Bronchial epithelial cell (primary cell): ENCODE results near the gene TIMM50. TPM values are rescaled to one million over a fixed set of nuclear protein-coding genes. Genes with fewer than 3 reads are reported as not detected.

Experiments used
- DNase-seq: peaks from one replicate; pipeline ENCODE4 v3.0.0-alpha.2; 2010; ENCODE audit warnings: low read depth
- FAIRE-seq: peaks from 2 replicates; lab custom pipeline; 2011; peaks lifted over from hg19 to GRCh38; lab: Jason Lieb, UNC
- H3K27me3 ChIP-seq: 2 replicates; pipeline ENCODE4 v1.5.1; 2011; ENCODE audit warnings: low read length; ENCODE audit not compliant: control insufficient read depth, insufficient read depth
- H3K36me3 ChIP-seq: 2 replicates; pipeline ENCODE4 v1.5.1; 2011; ENCODE audit warnings: low read length; ENCODE audit not compliant: control insufficient read depth, insufficient read depth
- H3K4me3 ChIP-seq: 2 replicates; pipeline ENCODE4 v1.5.1; 2011; ENCODE audit warnings: mild to moderate bottlenecking, low read depth, low read length, control low read depth
- total RNA-seq: library from RNA; depleted of rRNA; stranded (reverse); fragments of >200 nt; gene quantifications from 2 replicates; pipeline ENCODE4 v1.2.1, GENCODE V29; 2014
- TF ChIP-seq, protein P1 (sequence below): IDR thresholded peaks from 2 replicates; pipeline ENCODE4 v1.5.1; 2011; ENCODE audit warnings: mild to moderate bottlenecking, moderate library complexity, low read length, control low read depth, inconsistent platforms; ENCODE audit not compliant: insufficient read depth, severe bottlenecking

Gene TIMM50
- total RNA-seq, 1 donor from 2014 or later, result 84.2 TPM

DNA sequence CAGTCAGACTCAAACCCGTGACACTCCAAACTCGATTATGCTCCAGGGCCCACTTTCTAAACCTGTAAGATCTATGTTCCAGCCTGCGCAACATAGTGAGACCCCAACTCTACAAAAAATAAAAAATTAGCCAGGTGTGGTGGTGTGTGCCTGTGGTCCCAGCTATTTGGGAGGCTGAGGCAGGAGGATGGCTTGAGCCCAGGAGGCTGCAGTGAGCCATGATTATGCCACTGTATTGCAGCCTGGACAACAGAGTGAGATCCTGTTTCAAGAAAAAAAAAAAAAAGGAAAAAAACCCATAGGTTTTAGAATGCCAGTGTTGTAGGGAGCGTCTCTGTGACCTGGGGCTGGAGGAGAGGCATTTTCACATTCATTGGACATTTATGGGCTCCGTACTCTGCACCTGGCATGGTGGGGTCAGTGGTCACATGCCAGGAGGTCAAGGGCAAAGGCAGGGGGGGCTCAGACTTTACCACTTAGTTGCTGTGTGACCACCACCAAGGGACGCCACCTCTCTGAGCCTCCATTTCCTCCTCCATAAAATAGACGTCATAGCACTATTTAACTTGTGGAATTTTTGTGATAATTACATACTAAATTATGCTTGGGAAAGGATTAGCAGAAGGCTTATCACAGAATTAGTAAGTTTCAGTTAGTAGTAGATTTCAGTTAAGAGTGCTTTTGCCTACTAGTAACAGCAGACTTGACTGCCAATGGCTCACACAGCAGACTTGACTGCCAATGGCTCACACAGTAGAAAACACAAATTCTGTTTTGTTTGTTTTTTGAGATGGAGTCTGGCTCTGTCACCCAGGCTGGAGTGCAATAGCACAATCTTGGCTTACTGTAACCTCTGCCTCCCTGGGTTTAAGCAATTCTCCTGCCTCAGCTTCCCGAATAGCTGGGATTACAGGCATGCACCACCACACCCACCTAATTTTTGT lies 40.2 kb downstream of the TIMM50 start:
- H3K27me3 ChIP-seq, result peaks cover 8% of the 10 kb centered on the region
- FAIRE-seq, result no peak
- H3K36me3 ChIP-seq, result no peaks in the 10 kb centered on the region
- DNase-seq, result no peak
- TF ChIP-seq, protein P1, sequence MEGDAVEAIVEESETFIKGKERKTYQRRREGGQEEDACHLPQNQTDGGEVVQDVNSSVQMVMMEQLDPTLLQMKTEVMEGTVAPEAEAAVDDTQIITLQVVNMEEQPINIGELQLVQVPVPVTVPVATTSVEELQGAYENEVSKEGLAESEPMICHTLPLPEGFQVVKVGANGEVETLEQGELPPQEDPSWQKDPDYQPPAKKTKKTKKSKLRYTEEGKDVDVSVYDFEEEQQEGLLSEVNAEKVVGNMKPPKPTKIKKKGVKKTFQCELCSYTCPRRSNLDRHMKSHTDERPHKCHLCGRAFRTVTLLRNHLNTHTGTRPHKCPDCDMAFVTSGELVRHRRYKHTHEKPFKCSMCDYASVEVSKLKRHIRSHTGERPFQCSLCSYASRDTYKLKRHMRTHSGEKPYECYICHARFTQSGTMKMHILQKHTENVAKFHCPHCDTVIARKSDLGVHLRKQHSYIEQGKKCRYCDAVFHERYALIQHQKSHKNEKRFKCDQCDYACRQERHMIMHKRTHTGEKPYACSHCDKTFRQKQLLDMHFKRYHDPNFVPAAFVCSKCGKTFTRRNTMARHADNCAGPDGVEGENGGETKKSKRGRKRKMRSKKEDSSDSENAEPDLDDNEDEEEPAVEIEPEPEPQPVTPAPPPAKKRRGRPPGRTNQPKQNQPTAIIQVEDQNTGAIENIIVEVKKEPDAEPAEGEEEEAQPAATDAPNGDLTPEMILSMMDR, result no peak
- H3K4me3 ChIP-seq, result no peak overlapping the region

DNA sequence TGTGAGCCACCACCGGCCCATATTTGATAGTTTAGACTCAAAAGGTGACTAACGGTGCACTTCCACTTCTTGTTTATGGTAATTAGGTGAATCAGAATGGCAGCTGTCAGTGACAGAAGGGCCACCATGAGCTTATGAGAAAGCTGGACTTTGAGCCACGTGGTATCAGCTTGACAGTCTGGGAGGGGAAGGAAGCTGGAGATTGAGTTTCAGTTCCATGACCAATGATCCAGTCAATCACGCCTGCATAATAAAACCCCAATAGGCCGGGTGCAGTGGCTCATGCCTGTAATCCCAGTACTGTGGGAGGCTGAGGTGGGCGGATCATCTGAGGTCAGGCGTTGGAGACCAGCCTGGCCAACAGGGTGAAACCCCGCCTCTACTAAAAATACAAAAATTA lies 43.9 kb downstream of the TIMM50 start:
- Histone ChIP-seq H3K36me3 (no peaks in the 10 kb centered on the region), H3K27me3 (no peaks in the 10 kb centered on the region), H3K4me3 (no peak overlapping the region)
- TF ChIP-seq, protein P1, result no peak
- DNase-seq (no peak), FAIRE-seq (no peak)

DNA sequence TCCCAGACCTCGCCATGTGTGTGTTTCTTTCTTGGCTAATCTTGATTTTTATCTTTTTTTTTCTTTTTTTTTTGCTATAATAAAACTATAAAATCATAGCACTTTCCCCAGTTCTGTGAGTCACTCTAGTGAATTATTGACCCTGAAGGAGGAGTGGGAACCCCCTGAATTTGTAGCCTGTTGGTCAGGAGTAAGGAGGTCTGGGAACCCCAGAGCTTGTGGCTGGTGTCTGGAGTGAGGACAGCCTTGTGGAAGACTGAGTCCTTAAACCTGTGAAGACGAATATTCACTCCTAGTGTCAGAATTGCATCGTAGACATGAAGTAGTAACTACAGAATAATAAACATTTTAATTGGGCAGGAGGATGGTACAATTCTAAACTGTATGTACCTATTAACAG lies 44.6 kb downstream of the TIMM50 start:
- Histone ChIP-seq H3K27me3 (no peaks in the 10 kb centered on the region), H3K4me3 (no peak overlapping the region), H3K36me3 (no peaks in the 10 kb centered on the region)
- DNase-seq, result no peak
- no peak for FAIRE-seq
- TF ChIP-seq, protein P1, result no peak

DNA sequence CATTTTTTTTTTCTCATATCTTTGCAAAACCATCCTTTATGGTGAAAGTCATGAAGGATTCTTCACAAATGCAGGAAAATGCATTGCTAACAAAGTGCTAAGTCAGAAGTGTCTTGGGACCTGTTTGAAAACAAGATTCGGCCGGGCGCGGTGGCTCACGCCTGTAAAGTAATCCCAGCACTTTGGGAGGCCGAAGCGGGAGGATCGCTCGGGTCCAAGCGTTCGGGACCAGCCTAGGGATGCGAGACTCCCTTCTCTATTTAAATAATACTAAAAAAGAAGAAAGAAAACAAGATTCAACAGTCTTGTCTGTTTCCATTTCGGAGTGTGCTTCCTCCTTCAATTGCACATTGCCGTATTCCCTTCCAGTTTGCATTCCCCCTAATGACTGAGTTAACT lies 51.2 kb downstream of the TIMM50 start:
- peak overlapping the region; percentile 78 for H3K4me3 ChIP-seq
- DNase-seq (peak; percentile 6), FAIRE-seq (no peak)
- H3K27me3 ChIP-seq, result no peaks in the 10 kb centered on the region
- no peaks in the 10 kb centered on the region for H3K36me3 ChIP-seq
- TF ChIP-seq, protein P1, result no peak

DNA sequence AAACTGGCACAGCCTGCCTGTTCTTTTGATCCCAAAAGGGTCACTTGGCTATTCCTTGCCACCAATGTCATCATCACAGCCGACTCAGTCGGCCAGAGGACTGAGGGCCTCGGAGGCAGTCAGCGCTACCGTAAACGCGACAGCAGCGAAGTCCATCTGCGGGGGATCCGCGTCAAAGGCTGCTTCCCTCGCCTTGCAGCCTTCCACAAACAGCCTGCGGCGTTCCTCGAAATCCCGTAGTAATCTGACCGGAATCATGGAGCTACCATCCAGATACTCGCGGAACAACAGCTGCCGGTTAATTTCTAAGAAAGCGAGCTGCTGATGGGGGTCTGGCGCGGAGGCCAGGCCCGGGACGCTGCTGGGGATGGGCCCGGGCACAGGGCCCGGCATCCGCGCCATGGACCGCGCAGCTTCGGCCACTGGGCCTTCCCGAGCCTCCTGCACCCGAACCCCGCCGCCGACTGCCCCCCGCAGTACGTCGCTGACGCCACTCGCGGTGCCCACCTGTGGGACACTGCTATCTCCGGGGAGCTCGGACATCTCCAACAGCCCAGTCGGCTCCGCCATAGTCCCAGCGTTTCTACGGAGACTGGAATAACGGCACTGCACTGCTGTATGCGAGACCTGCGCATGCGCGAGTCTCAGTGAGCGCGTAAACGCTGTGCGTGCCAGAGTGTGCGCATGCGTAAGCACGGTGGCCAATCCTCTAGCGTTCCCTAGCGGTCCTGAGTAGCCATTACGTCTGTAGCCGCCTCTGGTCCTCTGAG lies 51.8 kb downstream of the TIMM50 start, which contains the start of gene EID2B:
Gene EID2B, minus strand, starts transcription at position 620 of the 770 bp plus-strand sequence. Its CDS starts 50 bp downstream, at position 570.
- TF ChIP-seq, protein P1, result peak; percentile 96
- Histone ChIP-seq H3K36me3 (no peaks in the 10 kb centered on the region), H3K27me3 (no peaks in the 10 kb centered on the region), H3K4me3 (peak within 1 kb of the TSS; percentile 78)
- DNase-seq (peak; percentile 89), FAIRE-seq (peak; percentile 72)
